CD1c-positive myeloid dendritic cell (primary cell): ENCODE results near the gene RPA1.
A peak's percentile ranks its signal among the peaks of the same experiment; 100 is the strongest.
"Not testable (repeated sequence)": the region's sequence is repeated elsewhere in the genome, so short reads cannot be mapped to it uniquely, and the experiment has no call there.

Source experiments
- DNase-seq: peaks from one replicate; pipeline ENCODE4 v3.0.0-alpha.2; 2016; ENCODE audit errors: extremely low spot score

The RPA1 gene

GRCh38 chr17:1829592-1830257 is at the start of gene RPA1, which contains the start of gene SMYD4:
Gene RPA1, plus strand, starts transcription at chr17:1830005. Its CDS starts 89 bp downstream, at chr17:1830094.
Gene SMYD4, minus strand, starts transcription at chr17:1829902. Its CDS starts 1,908 bp downstream, at chr17:1827994.
- peak; percentile 98 for DNase-seq

DNA sequence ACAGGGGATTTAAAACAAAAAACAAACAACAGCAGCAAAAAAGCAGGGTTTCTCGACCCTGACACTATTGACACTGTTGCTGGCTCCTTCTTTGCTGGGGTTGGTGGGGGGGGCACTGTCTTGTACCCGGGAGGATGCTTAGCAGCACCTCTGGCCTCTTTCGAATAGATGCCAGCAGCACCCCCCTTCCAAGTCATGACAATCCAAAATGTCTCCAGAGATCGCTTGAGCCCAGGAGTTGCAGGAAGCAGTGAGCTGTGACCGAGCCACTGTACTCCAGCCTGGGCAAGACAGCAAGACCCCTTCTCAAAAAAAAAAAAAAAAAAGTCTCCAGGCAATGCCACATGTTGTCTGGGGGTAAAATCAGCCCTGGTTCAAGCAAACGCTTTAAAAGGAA is 47.6 kb upstream of the RPA1 start:
- DNase-seq: no peak

- peak; percentile 45 for DNase-seq
Measured at GRCh38 chr17:1783271-1783670, 46.5 kb upstream of the RPA1 start.

GRCh38 chr17:1783834-1784611 is 45.8 kb upstream of the RPA1 start:
- DNase-seq: peak; percentile 77

GRCh38 chr17:1785930-1786329 is 43.9 kb upstream of the RPA1 start:
- DNase-seq: no peak

GRCh38 chr17:1786708-1787107 is 43.1 kb upstream of the RPA1 start:
- no peak for DNase-seq

DNA sequence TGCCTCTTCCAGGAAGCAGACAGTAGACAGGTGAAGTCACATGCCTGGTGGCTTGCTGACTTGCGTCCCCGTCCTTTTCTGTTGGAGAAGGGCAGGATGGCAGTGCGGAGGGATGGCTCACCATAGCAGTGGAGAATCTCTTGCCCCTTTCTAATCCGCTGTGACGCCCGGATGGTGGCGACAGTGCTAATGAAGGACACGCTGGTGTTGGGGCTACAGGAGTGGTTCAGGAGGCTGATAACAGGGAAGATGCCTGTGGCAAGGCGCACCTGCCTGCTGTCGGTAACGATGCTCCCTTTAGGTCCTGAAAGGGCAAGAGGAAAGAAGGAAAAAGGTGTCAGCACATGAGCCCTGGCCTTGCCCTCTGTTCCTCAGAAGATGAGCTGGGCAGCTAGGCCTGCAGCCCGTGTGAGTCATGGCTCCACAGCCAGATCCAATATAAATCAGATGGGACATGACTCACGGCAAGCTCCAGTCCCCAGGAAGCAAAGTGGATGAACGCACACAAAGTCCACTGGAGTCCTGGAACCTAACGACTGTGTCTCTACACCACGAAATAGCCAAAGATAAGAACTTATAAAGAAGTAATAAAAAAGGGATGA is 42.4 kb upstream of the RPA1 start:
- DNase-seq: no peak

DNA sequence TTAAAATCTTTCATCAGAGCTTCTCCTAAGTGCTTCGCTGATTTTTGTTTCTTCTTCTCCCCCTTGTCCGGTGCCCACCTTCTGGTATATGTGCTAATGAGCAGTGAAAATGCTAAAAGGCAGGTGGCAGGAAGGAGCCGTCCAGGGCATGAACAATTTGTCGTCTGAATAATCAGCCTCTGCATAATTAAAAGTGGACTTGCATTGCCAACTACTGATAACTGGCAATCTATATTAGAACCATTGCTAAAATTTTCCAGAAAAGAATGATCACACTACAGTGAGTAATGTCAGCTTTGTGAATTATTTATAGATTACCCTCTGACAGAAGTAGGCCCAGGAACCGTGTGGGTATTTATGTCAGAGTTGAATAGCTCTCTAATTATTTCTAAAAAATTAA is 39.9 kb upstream of the RPA1 start:
- DNase-seq: no peak

DNA sequence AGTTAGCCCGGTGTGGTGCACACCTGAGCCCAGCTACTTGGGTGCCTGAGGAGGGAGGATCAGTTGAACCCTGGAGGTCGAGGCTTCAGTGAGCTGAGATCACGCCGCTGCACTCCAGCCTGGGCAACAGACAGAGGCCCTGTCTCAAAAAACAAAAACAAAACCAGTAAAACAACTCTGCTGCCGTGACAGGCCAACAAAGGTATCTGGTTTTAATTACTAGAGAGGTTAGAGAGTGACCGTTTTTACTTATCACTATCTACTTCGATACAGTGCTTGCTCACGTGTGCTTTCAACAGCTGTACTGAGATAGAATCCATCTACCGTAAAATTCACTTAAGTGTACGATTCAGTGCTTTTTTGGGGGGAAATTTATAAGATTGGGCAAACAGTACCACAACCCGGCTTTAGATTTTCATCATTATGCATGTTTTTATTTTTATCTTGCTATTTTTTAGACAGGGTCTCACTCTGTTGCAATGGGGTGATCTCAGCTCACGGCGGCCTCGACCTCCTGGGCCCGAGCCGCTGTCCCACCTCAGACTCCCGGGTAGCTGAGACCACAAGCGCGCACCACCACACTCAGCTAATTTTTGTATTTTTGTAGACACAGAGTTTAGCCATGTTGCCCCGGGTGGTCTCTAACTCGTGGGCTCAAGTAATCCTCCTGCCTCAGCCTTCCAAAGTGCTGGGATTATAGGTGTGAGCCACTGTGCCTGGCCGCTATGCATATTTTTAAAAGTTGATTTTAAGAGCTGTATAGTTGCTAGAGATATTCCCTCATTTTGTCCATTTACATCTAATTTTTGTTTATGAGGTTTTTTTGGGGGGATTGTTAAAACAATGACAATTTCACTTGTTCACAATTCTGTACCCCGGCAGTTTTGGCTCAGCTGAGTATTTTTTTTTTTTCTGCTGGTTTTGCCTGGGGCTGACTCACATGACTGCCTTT is 37.0 kb upstream of the RPA1 start:
- DNase-seq: no peak

- no peak for DNase-seq
Measured at GRCh38 chr17:1793447-1793806, 36.4 kb upstream of the RPA1 start.

DNA sequence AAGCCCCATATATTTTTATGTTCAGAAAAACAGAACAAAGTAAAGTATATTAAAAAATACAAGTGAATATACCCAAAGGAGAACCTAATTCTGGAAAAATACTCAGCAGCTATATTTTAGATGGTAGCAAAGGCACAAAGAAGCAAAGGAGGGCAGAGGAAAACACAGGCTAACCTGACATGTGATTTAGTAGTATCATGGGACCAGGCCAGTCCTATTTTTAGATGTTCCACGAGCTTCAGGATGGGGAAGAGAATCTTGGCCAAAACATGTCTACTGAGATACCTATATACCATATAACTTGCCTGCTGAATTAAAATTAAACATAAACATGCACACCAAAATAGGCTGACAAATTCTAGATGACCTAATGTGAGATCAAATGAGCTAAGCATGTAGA is 33.0 kb upstream of the RPA1 start:
- no peak for DNase-seq

GRCh38 chr17:1797323-1797722 is 32.5 kb upstream of the RPA1 start:
- DNase-seq: no peak

- DNase-seq: not testable (repeated sequence)
Measured at GRCh38 chr17:1797846-1798245, 32.0 kb upstream of the RPA1 start.

GRCh38 chr17:1800240-1800639 is 29.6 kb upstream of the RPA1 start:
- DNase-seq: no peak

- no peak for DNase-seq
Measured at GRCh38 chr17:1800712-1801111, 29.1 kb upstream of the RPA1 start.

GRCh38 chr17:1802429-1802828 is 27.4 kb upstream of the RPA1 start:
- DNase-seq: no peak

DNA sequence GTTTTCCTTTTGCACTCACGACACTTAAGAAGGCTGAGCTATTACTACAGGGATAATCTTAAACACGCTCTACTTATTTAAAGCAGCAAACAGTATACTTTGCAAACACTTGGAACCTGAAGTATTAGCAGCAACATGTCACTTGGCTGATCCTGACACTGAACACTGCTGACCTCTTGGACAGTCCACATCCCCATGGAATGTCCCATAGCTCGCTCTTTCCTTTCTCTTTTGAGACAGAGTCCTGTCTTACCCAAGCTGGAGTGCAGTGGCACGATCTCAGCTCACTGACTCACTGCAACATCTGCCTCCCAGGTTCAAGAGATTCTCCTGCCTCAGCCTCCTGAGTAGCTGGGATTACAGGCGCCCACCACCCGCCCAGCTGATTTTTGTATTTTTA is 26.5 kb upstream of the RPA1 start:
- no peak for DNase-seq

- DNase-seq: no peak
Measured at GRCh38 chr17:1807890-1808289, 21.9 kb upstream of the RPA1 start.

DNA sequence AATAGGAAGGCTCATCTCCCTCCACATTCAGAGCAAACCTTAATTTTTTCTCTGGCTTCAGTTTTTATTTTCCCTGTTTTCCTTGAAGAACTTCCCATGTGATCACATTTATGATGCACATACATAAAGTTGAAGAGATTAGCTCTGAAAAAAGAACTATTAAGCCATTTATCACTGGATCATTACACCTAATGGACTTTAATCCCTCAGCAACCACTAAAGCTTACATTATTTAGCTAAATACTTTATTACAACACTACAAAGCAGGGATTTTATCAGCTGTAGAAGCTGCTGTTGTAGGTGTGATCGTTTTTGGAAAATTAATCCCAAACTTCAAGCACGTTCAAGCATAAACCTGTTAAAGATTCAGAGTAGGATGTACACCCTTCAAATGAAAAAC is 21.2 kb upstream of the RPA1 start:
- no peak for DNase-seq

DNA sequence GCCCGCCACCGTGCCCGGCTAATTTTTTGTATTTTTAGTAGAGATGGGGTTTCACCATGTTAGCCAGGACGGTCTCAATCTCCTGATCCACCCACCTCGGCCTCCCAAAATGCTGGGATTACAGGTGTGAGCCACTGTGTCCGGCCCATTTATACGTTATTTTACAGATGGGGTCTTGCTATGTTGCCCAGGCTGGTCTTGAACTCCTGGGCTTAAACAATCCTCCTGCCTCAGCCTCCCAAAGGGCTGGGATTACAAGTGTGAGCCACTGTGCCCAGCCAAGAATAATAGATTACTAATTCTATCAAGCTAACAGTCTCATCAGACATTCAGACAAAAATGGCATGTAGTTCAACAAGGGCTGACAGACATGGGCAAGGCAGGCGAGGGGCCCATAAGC is 20.0 kb upstream of the RPA1 start:
- DNase-seq: not testable (repeated sequence)

GRCh38 chr17:1810450-1811103 is 19.2 kb upstream of the RPA1 start:
- no peak for DNase-seq
